Naive thymus-derived CD4-positive, alpha-beta T cell (primary cell): ENCODE data around the gene GAK. TPM values are rescaled to one million over a fixed set of nuclear protein-coding genes. Genes with fewer than 3 reads are reported as not detected.

Source experiments
- ATAC-seq: fragments of 150-1000 bp; cut with Tn5 transposase; 2 replicates; pipeline ENCODE4 v1.10.0; 2021; ENCODE audit warnings: mild to moderate bottlenecking, moderate library complexity
- CTCF ChIA-PET: fragments of 350-600 bp; sonication (Branson Sonifier 250); formaldehyde crosslinking; loops from one replicate; lab custom pipeline; 2021; ENCODE audit warnings: antibody characterized with exemption; lab: Charles Lee
- POLR2A ChIA-PET: fragments of 350-600 bp; sonication (Branson Sonifier 250); formaldehyde crosslinking; loops from one replicate; lab custom pipeline; 2021; ENCODE audit warnings: antibody characterized with exemption, inconsistent platforms; lab: Charles Lee
- DNase-seq, 9 donors: peaks; one replicate each; pipeline versions ENCODE4 v3.0.0 to v3.0.0-alpha.2; 2020 to 2022; ENCODE audit warnings: mixed read lengths in 1 of 9
- H3K27ac ChIP-seq: one replicate; pipeline ENCODE4 v1.7.0; 2013; ENCODE audit warnings: mild to moderate bottlenecking, low read depth, low read length, moderate library complexity
- H3K27me3 ChIP-seq, 2 donors: one replicate each; pipeline ENCODE4 v1.7.0; 2013; ENCODE audit warnings: low read length in 2 of 2, mild to moderate bottlenecking in 2 of 2, moderate library complexity in 2 of 2; ENCODE audit not compliant: control insufficient read depth in 2 of 2, insufficient read depth in 2 of 2
- H3K36me3 ChIP-seq, 3 experiments: 1 replicate in 2 of 3; 2 replicates in 1 of 3; pipeline ENCODE4 v1.7.0; 2013; ENCODE audit warnings: low read length in 3 of 3, mild to moderate bottlenecking in 3 of 3, moderate library complexity in 1 of 3; ENCODE audit not compliant: insufficient read depth in 3 of 3, control insufficient read depth in 2 of 3
- H3K4me1 ChIP-seq, 2 donors: one replicate each; pipeline ENCODE4 v1.7.0; 2013; ENCODE audit warnings: low read length in 2 of 2, mild to moderate bottlenecking in 2 of 2, moderate library complexity in 1 of 2; ENCODE audit not compliant: control insufficient read depth in 2 of 2, insufficient read depth in 2 of 2
- H3K4me3 ChIP-seq: 2 replicates; pipeline ENCODE4 v1.7.0; 2013; ENCODE audit warnings: mild to moderate bottlenecking, low read length
- H3K9me3 ChIP-seq, 3 experiments: 1 replicate in 2 of 3; 2 replicates in 1 of 3; pipeline ENCODE4 v1.7.0; 2013; ENCODE audit warnings: low read length in 3 of 3; ENCODE audit not compliant: control insufficient read depth in 2 of 3
- H3K27ac Mint-ChIP-seq, 9 donors: one replicate each; pipeline ENCODE4 v1.8.0; 2020 to 2022; ENCODE audit warnings: mixed read lengths in 9 of 9, mild to moderate bottlenecking in 8 of 9, moderate library complexity in 5 of 9, inconsistent platforms in 2 of 9
- H3K27me3 Mint-ChIP-seq, 5 donors: one replicate each; pipeline ENCODE4 v1.8.0; 2021 to 2022; ENCODE audit warnings: mixed read lengths in 5 of 5, mild to moderate bottlenecking in 1 of 5
- H3K36me3 Mint-ChIP-seq, 5 donors: one replicate each; pipeline ENCODE4 v1.8.0; 2020 to 2022; ENCODE audit warnings: mixed read lengths in 5 of 5, mild to moderate bottlenecking in 3 of 5, inconsistent platforms in 1 of 5
- H3K4me1 Mint-ChIP-seq, 7 donors: one replicate each; pipeline ENCODE4 v1.8.0; 2020 to 2022; ENCODE audit warnings: mixed read lengths in 7 of 7, mild to moderate bottlenecking in 3 of 7, inconsistent platforms in 1 of 7
- H3K4me3 Mint-ChIP-seq, 10 donors: one replicate each; pipeline ENCODE4 v1.8.0; 2020 to 2022; ENCODE audit warnings: mild to moderate bottlenecking in 10 of 10, mixed read lengths in 10 of 10, moderate library complexity in 6 of 10, inconsistent platforms in 2 of 10
- H3K9me3 Mint-ChIP-seq, 11 donors: one replicate each; pipeline ENCODE4 v1.8.0; 2020 to 2022; ENCODE audit warnings: mixed read lengths in 11 of 11, mild to moderate bottlenecking in 4 of 11, inconsistent platforms in 1 of 11, moderate library complexity in 1 of 11
- intact Hi-C, 2 donors: fragments of 100-400 bp; cut with micrococcal nuclease; formaldehyde crosslinking; loops; one replicate each; pipeline ENCODE4 v1.15.1; 2023
- polyA plus RNA-seq, 2 donors: library from polyadenylated mRNA; unstranded; fragments of 300-500 nt; fragmentation: Illumina TruSeq; gene quantifications; one replicate each; pipeline ENCODE4 v1.2.3, GENCODE V29; 2021
- total RNA-seq, 6 experiments: library from RNA in 5 of 6; stranded (reverse) in 5 of 6; gene quantifications; 1 replicate in 5 of 6; 2 replicates in 1 of 6; pipeline ENCODE4 v1.2.3 and lab custom pipeline; 2021 to 2026

The GAK gene
- total and polyA plus RNA-seq, 7 experiments from 2014 or later = 34.0 to 206 (median 170) TPM

- peaks cover 14 to 18% of the 10 kb centered on the region in 2 donors for H3K4me1 ChIP-seq
- H3K9me3 Mint-ChIP-seq = peaks cover 0 to 16% (median 3%) of the 10 kb centered on the region in 11 donors
- H3K27ac Mint-ChIP-seq = no peak overlapping the region
- H3K36me3 Mint-ChIP-seq = peaks cover 4 to 28% (median 10%) of the 10 kb centered on the region in 5 donors
- H3K4me3 ChIP-seq = no peak overlapping the region
- no peak overlapping the region for H3K27ac ChIP-seq
- ATAC-seq (no peak), DNase-seq (no peak)
- H3K9me3 ChIP-seq = peaks cover 0 to 5% (median 0%) of the 10 kb centered on the region in 3 experiments
- H3K36me3 ChIP-seq = peaks cover 3 to 41% (median 18%) of the 10 kb centered on the region in 3 experiments
- H3K27me3 ChIP-seq = no peaks in the 10 kb centered on the region
- POLR2A ChIA-PET = no interaction called here
- peaks cover 32 to 45% (median 40%) of the 10 kb centered on the region in 7 donors for H3K4me1 Mint-ChIP-seq
- intact Hi-C loops = no loop called here
- CTCF ChIA-PET = no interaction called here
- no peaks in the 10 kb centered on the region for H3K27me3 Mint-ChIP-seq
- peak overlapping the region in 5 of 10 donors; percentile 68 to 83 (median 81) for H3K4me3 Mint-ChIP-seq
These were observed 17.6 kb downstream of the GAK start for GRCh38 chr4:914531-914930.

- ATAC-seq (no peak), DNase-seq (no peak)
- Histone ChIP-seq H3K9me3 (peaks cover 0 to 4% (median 0%) of the 10 kb centered on the region in 3 experiments), H3K4me3 (no peak overlapping the region), H3K27me3 (no peaks in the 10 kb centered on the region), H3K27ac (no peak overlapping the region), H3K4me1 (peaks cover 14 to 18% of the 10 kb centered on the region in 2 donors), H3K36me3 (peaks cover 3 to 49% (median 24%) of the 10 kb centered on the region in 3 experiments)
- Mint-ChIP-seq H3K4me1 (peaks cover 28 to 41% (median 35%) of the 10 kb centered on the region in 7 donors), H3K27me3 (no peaks in the 10 kb centered on the region), H3K4me3 (peak overlapping the region in 2 of 10 donors; percentile 19 to 57), H3K27ac (no peak overlapping the region), H3K9me3 (peaks cover 0 to 9% (median 2%) of the 10 kb centered on the region in 11 donors), H3K36me3 (peaks cover 3 to 28% (median 10%) of the 10 kb centered on the region in 5 donors)
- intact Hi-C loops = no loop called here
- ChIA-PET CTCF (no interaction called here), POLR2A (no interaction called here)
These were observed 18.9 kb downstream of the GAK start for GRCh38 chr4:913280-913618.

- no peak overlapping the region for H3K4me3 Mint-ChIP-seq
- H3K27ac ChIP-seq = no peak overlapping the region
- H3K4me1 Mint-ChIP-seq = peaks cover 28 to 35% (median 29%) of the 10 kb centered on the region in 7 donors
- H3K27me3 Mint-ChIP-seq = no peaks in the 10 kb centered on the region
- ChIA-PET POLR2A (interaction anchor here (0.8 kb wide), 1 partner anchor 37 kb away, joined by 4 read pairs; no protein-coding TSS in a partner anchor), CTCF (no interaction called here)
- H3K27ac Mint-ChIP-seq = peak overlapping the region in 2 of 9 donors; percentile 43 to 48
- no peaks in the 10 kb centered on the region for H3K27me3 ChIP-seq
- H3K36me3 Mint-ChIP-seq = peaks cover 0 to 26% (median 10%) of the 10 kb centered on the region in 5 donors
- ATAC-seq (no peak), DNase-seq (no peak)
- peaks cover 0 to 4% (median 0%) of the 10 kb centered on the region in 11 donors for H3K9me3 Mint-ChIP-seq
- H3K9me3 ChIP-seq = no peaks in the 10 kb centered on the region
- intact Hi-C loops = no loop called here
- H3K4me3 ChIP-seq = no peak overlapping the region
- peaks cover 14 to 18% of the 10 kb centered on the region in 2 donors for H3K4me1 ChIP-seq
- H3K36me3 ChIP-seq = peaks cover 3 to 54% (median 24%) of the 10 kb centered on the region in 3 experiments
These were observed 19.4 kb downstream of the GAK start for GRCh38 chr4:912548-913279.

- Mint-ChIP-seq H3K4me1 (peaks cover 21 to 29% (median 23%) of the 10 kb centered on the region in 7 donors), H3K27me3 (no peaks in the 10 kb centered on the region), H3K4me3 (no peak overlapping the region), H3K36me3 (peaks cover 0 to 21% (median 7%) of the 10 kb centered on the region in 5 donors), H3K27ac (peak overlapping the region in 2 of 9 donors; percentile 46 to 65), H3K9me3 (no peaks in the 10 kb centered on the region)
- POLR2A ChIA-PET = interaction anchor here (0.8 kb wide), 1 partner anchor 37 kb away, joined by 4 read pairs; no protein-coding TSS in a partner anchor
- intact Hi-C loops = no loop called here
- Histone ChIP-seq H3K36me3 (peaks cover 3 to 56% (median 24%) of the 10 kb centered on the region in 3 experiments), H3K27ac (no peak overlapping the region), H3K4me1 (peaks cover 14 to 18% of the 10 kb centered on the region in 2 donors), H3K27me3 (no peaks in the 10 kb centered on the region), H3K4me3 (no peak overlapping the region), H3K9me3 (no peaks in the 10 kb centered on the region)
- no peak for ATAC-seq
- CTCF ChIA-PET = interaction anchor here (0.8 kb wide), 1 partner anchor 18 kb away, joined by 3 read pairs; no protein-coding TSS in a partner anchor
- DNase-seq = no peak
These were observed 20.1 kb downstream of the GAK start for GRCh38 chr4:911871-912490.

- peaks cover 14 to 22% (median 17%) of the 10 kb centered on the region in 7 donors for H3K4me1 Mint-ChIP-seq
- H3K27me3 ChIP-seq = no peaks in the 10 kb centered on the region
- no peaks in the 10 kb centered on the region for H3K27me3 Mint-ChIP-seq
- ChIA-PET CTCF (interaction anchor here (0.8 kb wide), 1 partner anchor 18 kb away, joined by 3 read pairs; no protein-coding TSS in a partner anchor), POLR2A (no interaction called here)
- ATAC-seq = no peak
- H3K4me3 ChIP-seq = no peak overlapping the region
- H3K27ac Mint-ChIP-seq = peak overlapping the region in 1 of 9 donors; percentile 25
- H3K36me3 Mint-ChIP-seq = peaks cover 0 to 25% (median 7%) of the 10 kb centered on the region in 5 donors
- peaks cover 3 to 60% (median 24%) of the 10 kb centered on the region in 3 experiments for H3K36me3 ChIP-seq
- intact Hi-C loops = no loop called here
- no peak overlapping the region for H3K4me3 Mint-ChIP-seq
- peaks cover 0 to 3% (median 0%) of the 10 kb centered on the region in 11 donors for H3K9me3 Mint-ChIP-seq
- DNase-seq = no peak
- peaks cover 14 to 18% of the 10 kb centered on the region in 2 donors for H3K4me1 ChIP-seq
- no peak overlapping the region for H3K27ac ChIP-seq
- H3K9me3 ChIP-seq = no peaks in the 10 kb centered on the region
These were observed 20.8 kb downstream of the GAK start for GRCh38 chr4:911221-911751.

- Mint-ChIP-seq H3K4me3 (no peak overlapping the region), H3K4me1 (peaks cover 7 to 14% (median 11%) of the 10 kb centered on the region in 7 donors), H3K9me3 (peaks cover 0 to 4% (median 0%) of the 10 kb centered on the region in 11 donors), H3K27ac (peak overlapping the region in 2 of 9 donors; percentile 33 to 62), H3K27me3 (no peaks in the 10 kb centered on the region), H3K36me3 (peaks cover 0 to 29% (median 7%) of the 10 kb centered on the region in 5 donors)
- Histone ChIP-seq H3K36me3 (peaks cover 3 to 60% (median 24%) of the 10 kb centered on the region in 3 experiments), H3K9me3 (no peaks in the 10 kb centered on the region), H3K4me3 (no peak overlapping the region), H3K27ac (no peak overlapping the region), H3K4me1 (peaks cover 7 to 11% of the 10 kb centered on the region in 2 donors), H3K27me3 (no peaks in the 10 kb centered on the region)
- ChIA-PET CTCF (no interaction called here), POLR2A (no interaction called here)
- no peak for ATAC-seq
- intact Hi-C loops = no loop called here
- DNase-seq = no peak
These were observed 21.6 kb downstream of the GAK start for GRCh38 chr4:910366-911091.
